Measurements from ENCODE around the gene ZFHX3. TPM values are rescaled to one million over a fixed set of nuclear protein-coding genes. Genes with fewer than 3 reads are reported as not detected.

Gene ZFHX3
- total and polyA plus RNA-seq, 11 donors: 3.8 to 21.6 (median 13.6) TPM

DNA sequence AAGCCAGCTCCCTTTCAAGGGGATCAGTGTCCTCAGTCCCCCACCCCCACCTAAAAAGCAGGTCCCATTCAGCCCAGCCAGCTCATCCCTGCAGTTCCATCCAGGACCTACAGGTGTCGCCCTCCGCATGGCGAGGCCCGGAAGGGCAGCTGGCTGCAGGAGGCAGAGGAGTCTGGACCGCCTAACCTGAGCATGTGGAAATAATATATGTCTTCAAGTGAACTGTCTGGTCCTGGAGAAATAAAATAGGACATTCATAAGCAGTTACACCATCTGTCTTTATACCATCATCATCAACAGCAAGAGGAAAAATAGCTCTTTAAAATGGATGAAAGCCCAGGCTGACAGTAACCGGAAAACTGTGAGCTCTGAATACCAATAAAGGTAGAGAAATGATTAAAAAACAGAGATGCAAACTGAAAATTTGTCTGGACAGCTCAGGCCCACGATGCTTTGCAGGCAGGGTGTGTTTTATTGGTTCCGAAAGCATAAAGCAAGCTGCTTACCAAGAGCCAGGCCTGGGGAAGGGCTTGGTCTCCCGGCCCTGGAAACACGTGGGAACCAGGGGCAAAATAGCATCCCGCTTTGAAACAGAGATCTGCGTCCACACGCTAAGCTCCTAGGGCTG lies 215.2 kb downstream of the ZFHX3 start:
- intact Hi-C loops (cut with DNase I): loop anchor here (1.0 to 10.0 kb wide), 11 partner anchors 215 to 1045 kb away; partner anchors contain the start of gene ZFHX3 (in 5 of the 10)
- no peak for TF ChIP-seq POLR2A (IDR thresholded peaks at IDR 0.05)
- TF ChIP-seq, protein P1, sequence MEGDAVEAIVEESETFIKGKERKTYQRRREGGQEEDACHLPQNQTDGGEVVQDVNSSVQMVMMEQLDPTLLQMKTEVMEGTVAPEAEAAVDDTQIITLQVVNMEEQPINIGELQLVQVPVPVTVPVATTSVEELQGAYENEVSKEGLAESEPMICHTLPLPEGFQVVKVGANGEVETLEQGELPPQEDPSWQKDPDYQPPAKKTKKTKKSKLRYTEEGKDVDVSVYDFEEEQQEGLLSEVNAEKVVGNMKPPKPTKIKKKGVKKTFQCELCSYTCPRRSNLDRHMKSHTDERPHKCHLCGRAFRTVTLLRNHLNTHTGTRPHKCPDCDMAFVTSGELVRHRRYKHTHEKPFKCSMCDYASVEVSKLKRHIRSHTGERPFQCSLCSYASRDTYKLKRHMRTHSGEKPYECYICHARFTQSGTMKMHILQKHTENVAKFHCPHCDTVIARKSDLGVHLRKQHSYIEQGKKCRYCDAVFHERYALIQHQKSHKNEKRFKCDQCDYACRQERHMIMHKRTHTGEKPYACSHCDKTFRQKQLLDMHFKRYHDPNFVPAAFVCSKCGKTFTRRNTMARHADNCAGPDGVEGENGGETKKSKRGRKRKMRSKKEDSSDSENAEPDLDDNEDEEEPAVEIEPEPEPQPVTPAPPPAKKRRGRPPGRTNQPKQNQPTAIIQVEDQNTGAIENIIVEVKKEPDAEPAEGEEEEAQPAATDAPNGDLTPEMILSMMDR (IDR thresholded peaks at IDR 0.05): peak in 11 of 12 donors; percentile 93 to 98 (median 96)
- WGBS, 4 donors: 37 to 46% (median 39%) methylated on average over 13 of the region's 13 CpGs
- DNase-seq (peak; percentile 80 to 92 (median 81)), ATAC-seq (peak; percentile 81 to 94 (median 94))
- Histone ChIP-seq H3K36me3 (peaks cover 0 to 16% (median 10%) of the 10 kb centered on the region in 9 donors), H3K9me3 (no peaks in the 10 kb centered on the region), H3K27me3 (no peaks in the 10 kb centered on the region), H3K4me1 (peaks cover 0 to 34% (median 0%) of the 10 kb centered on the region in 12 donors), H3K4me3 (no peak overlapping the region), H3K27ac (peak overlapping the region in 4 of 12 donors; percentile 28 to 53 (median 32))

DNA sequence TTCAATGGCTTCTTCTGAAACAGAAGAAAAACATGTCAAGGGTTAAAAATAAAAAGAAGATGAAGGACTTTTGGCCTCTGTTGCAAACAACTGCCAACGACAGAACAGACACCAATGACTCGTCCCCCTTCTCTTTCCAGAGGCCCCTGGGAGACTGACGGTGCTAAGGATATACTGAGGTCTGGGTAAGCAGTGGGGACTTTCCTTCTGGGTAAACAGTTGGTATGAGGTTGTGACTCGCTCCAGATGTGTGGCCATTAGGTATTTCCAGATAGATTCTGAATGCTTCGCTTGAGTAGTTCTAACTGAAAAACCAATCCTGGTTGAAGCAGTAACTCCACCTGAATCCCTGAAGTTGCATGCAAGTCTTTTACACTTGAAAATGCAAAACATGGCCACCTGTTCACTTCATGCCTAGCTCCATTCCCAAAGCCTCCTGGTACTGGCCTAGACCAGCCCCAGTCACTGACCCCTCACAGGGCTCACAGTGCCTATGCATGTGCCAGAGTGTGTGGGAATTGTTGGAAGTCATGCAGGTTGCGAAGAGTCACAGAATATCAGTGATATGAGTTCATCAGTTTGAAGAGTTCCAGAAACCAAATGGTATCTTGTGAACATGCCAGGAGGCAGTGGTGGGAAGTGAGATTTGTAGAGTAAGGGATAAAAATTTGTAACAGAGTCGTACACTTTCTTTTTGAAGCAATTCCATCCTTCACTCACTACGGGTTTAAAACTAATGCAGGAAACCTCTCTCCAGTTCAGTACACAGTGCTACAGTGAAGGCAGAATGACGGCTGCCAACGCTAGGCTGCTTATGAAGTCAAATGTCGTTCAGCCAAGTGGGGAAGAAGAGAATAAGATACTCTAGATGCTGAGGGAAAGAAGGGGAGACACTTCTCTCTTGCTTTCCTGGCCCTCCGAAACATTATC lies 217.8 kb downstream of the ZFHX3 start:
- Histone ChIP-seq H3K27me3 (no peaks in the 10 kb centered on the region), H3K27ac (no peak overlapping the region), H3K4me1 (peaks cover 0 to 35% (median 0%) of the 10 kb centered on the region in 12 donors), H3K36me3 (peaks cover 0 to 27% (median 11%) of the 10 kb centered on the region in 9 donors), H3K4me3 (no peak overlapping the region), H3K9me3 (no peaks in the 10 kb centered on the region)
- DNase-seq (no peak), ATAC-seq (no peak)
- intact Hi-C loops (cut with DNase I): loop anchor here in 9 of 10 donors (2.0 to 10.0 kb wide), 9 partner anchors 217 to 1047 kb away; partner anchors contain the start of gene ZFHX3 (in 5 of the 9)
- no peak for TF ChIP-seq POLR2A (IDR thresholded peaks at IDR 0.05)
- TF ChIP-seq, protein P1 (IDR thresholded peaks at IDR 0.05): no peak
- 70 to 79% (median 77%) methylated on average over 12 of the region's 12 CpGs for WGBS, 4 donors

DNA sequence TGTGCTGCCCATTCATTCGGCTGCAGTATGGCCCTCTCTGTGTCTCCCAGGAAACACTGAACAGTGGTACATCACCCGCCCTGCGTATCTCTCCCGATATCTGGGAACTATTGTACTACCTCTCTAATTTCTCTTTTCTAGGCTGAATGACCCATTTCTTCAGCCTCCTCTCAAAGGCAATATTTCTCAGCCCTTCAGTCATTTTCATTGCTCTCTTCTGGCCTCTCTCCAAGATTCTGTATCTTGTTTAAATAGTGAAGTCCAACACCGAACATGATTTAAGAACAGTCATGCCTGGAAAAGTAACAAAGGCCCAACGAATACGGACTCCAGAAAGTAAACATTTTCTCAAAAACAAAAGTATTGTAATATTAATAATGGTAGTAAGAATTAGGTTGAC lies 220.1 kb downstream of the ZFHX3 start:
- Histone ChIP-seq H3K27me3 (no peaks in the 10 kb centered on the region), H3K27ac (peak overlapping the region in 6 of 12 donors; percentile 3 to 42 (median 32)), H3K36me3 (peaks cover 0 to 30% (median 11%) of the 10 kb centered on the region in 9 donors), H3K4me3 (no peak overlapping the region), H3K9me3 (no peaks in the 10 kb centered on the region), H3K4me1 (peaks cover 0 to 26% (median 0%) of the 10 kb centered on the region in 12 donors)
- TF ChIP-seq, protein P1 (IDR thresholded peaks at IDR 0.05): no peak
- TF ChIP-seq POLR2A (IDR thresholded peaks at IDR 0.05): no peak
- 74 to 82% (median 79%) methylated on average over 7 of the region's 7 CpGs for WGBS, 4 donors
- intact Hi-C loops (cut with DNase I): no loop called here
- no peak for DNase-seq
- ATAC-seq: no peak

Measured in heart left ventricle (tissue), 16 donors.